Islet precursor cell (in vitro differentiated cells): ENCODE data around the gene TYSND1.
"Not testable (repeated sequence)": the region's sequence is repeated elsewhere in the genome, so short reads cannot be mapped to it uniquely, and the experiment has no call there.

Experiments used
- DNase-seq: peaks from one replicate; pipeline ENCODE4 v3.0.0-alpha.2; 2018

TYSND1 gene

GRCh38 chr10:70101068-70101562 lies 45.4 kb downstream of the TYSND1 start:
- DNase-seq, result not testable (repeated sequence)

DNA sequence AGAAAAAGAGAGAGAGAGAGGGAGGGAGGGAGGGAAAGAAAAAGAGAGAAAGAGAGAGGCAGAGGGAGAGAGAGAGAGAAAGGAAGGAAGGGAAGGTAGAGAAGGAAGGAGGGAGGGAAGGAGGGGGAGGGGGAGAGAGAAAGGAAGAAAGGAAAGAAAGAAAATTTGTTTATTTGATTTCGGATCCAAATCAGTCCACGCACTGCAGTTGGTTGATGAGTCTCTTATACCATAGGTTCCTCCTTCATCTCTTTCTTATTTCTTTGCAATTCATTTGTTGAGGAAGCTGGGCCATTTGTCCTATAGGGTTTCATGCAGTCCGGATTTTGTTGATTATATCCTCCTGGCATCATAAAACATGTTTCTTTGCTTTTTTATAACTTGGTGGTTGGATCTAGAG lies 48.2 kb downstream of the TYSND1 start:
- no peak for DNase-seq

GRCh38 chr10:70097459-70097858 lies 49.0 kb downstream of the TYSND1 start:
- no peak for DNase-seq

DNA sequence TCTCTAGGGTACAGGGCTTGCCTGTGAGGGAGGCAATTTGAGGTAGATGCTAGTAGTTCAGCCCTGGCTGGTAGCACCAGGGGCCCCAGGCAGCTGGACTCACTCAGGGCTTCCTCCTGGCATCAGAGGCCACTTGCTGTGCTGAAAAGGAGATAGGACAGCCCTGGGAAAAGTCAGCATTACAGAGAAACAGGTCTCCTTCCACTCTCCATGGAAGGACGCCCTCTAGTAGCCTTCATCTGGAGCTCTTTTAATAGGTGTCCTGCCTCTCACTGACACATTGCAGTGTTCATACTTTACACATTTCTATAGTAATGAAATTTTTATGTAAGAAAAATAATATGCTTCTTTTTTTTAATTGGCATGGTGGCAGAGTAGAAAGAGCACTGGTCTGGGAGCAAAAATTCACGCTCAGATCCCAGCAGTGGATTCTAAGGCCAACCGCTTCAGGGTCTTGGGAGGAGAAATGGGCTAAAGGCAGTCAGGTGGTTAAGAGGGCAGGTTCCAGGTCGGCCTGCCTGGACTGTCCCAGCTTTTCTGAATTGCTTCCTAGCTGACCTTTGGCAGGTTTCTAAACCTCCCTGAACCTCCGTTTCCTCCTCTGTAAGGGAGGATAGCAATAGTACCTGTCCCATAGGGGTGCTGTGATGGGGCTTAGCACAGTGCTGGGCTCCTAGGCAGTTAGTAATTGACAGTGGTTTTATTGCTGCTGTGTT lies 49.6 kb downstream of the TYSND1 start:
- DNase-seq, result no peak

- no peak for DNase-seq
These were observed 50.3 kb downstream of the TYSND1 start for GRCh38 chr10:70096016-70096704.

GRCh38 chr10:70094250-70094649 lies 52.2 kb downstream of the TYSND1 start:
- no peak for DNase-seq

GRCh38 chr10:70093335-70093944 lies 53.1 kb downstream of the TYSND1 start:
- no peak for DNase-seq

GRCh38 chr10:70092389-70092718 lies 54.1 kb downstream of the TYSND1 start:
- DNase-seq, result no peak

DNA sequence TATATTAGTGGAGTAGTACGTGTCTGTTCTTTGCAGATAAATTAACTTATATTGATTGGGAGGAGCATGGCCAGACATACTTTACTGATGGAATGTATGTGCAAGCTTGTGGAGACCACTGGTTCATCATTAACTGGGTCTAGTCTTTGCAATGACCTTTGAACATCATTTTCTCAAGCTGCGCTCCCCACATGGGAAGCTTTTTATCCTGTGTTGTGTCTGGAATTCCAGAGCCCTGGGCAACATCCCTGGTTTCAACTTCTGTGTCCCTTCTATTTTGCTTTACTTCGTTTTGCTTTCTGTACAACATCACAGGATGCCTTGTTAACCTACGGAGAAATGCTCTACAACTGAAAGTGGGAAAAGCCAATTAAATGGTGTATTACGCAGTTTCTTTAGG lies 55.5 kb downstream of the TYSND1 start:
- no peak for DNase-seq

GRCh38 chr10:70090013-70090412 lies 56.5 kb downstream of the TYSND1 start:
- no peak for DNase-seq

DNA sequence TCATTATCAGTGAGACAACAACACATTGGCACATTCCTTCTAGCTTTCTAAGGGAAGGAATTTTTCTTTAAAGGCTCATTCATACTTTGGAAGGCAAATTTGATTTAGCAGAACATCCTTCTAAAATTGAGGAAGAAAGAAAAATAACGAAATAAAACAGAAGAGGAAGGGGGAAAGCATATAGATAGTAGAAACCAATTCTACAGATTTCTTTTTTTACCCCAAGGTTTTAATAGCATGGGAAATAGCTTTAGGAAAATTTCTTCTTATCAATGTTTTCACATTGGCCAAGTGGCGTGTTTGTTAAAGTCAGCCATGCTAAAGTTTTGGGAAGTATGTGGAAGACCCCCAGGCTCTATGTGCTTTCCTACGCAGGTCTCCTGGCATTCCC lies 58.2 kb downstream of the TYSND1 start:
- no peak for DNase-seq
